Caco-2 (cell line): Measurements from ENCODE around the gene POLR1E. TPM values are rescaled to one million over a fixed set of nuclear protein-coding genes. Genes with fewer than 3 reads are reported as not detected.
"Not testable (repeated sequence)": the region's sequence is repeated elsewhere in the genome, so short reads cannot be mapped to it uniquely, and the experiment has no call there.

Experiments used
- BruUV-seq: library from RNA; stranded (reverse); fragments of 400-500 nt; replicated peaks from 2 replicates; lab custom pipeline; 2021; lab: Mats Ljungman, UMichigan
- CTCF ChIA-PET: fragments of 300-600 bp; sonication (Branson Sonifier 250); formaldehyde crosslinking; loops from one replicate; lab custom pipeline; 2022; ENCODE audit warnings: antibody characterized with exemption; lab: Charles Lee
- POLR2A ChIA-PET: fragments of 300-600 bp; sonication (Branson Sonifier 250); formaldehyde crosslinking; loops from one replicate; lab custom pipeline; 2022; ENCODE audit warnings: antibody characterized with exemption; lab: Charles Lee
- DNase-seq, 2 experiments: peaks; one replicate each; pipeline versions ENCODE4 v3.0.0 to v3.0.0-alpha.2; 2020 to 2022
- H3K27me3 ChIP-seq: replicated peaks from 2 replicates; pipeline ENCODE4 v1.6.0; 2011; ENCODE audit warnings: low read length; ENCODE audit not compliant: control insufficient read depth, insufficient read depth
- H3K36me3 ChIP-seq: 2 replicates; pipeline ENCODE4 v1.5.1; 2011; ENCODE audit warnings: low read length; ENCODE audit not compliant: control insufficient read depth, insufficient read depth
- H3K4me1 ChIP-seq: fragments of 250-450 bp; sonication (Bioruptor Pico); 2 replicates; pipeline ENCODE4 v1.5.1; 2020; ENCODE audit warnings: mild to moderate bottlenecking
- H3K4me3 ChIP-seq: 2 replicates; pipeline ENCODE4 v1.5.1; 2011; ENCODE audit warnings: low read depth, mild to moderate bottlenecking, control low read depth, low read length
- H3K9me3 ChIP-seq: fragments of 250-450 bp; sonication (Bioruptor Pico); 2 replicates; pipeline ENCODE4 v1.5.1; 2020; ENCODE audit warnings: mild to moderate bottlenecking, moderate library complexity
- H3K27ac Mint-ChIP-seq: one replicate; pipeline ENCODE4 v1.8.0; 2022; ENCODE audit warnings: mixed read lengths; ENCODE audit not compliant: unreplicated experiment
- H3K27me3 Mint-ChIP-seq: one replicate; pipeline ENCODE4 v1.8.0; 2022; ENCODE audit warnings: mixed read lengths; ENCODE audit not compliant: insufficient read depth, unreplicated experiment
- H3K36me3 Mint-ChIP-seq: one replicate; pipeline ENCODE4 v1.8.0; 2022; ENCODE audit warnings: mild to moderate bottlenecking, mixed read lengths; ENCODE audit not compliant: insufficient read depth, unreplicated experiment
- H3K4me1 Mint-ChIP-seq: one replicate; pipeline ENCODE4 v1.8.0; 2022; ENCODE audit warnings: low read depth, mixed read lengths; ENCODE audit not compliant: unreplicated experiment
- H3K4me3 Mint-ChIP-seq: one replicate; pipeline ENCODE4 v1.8.0; 2022; ENCODE audit warnings: mild to moderate bottlenecking, moderate library complexity, mixed read lengths; ENCODE audit not compliant: unreplicated experiment
- H3K9me3 Mint-ChIP-seq: one replicate; pipeline ENCODE4 v1.8.0; 2022; ENCODE audit warnings: mixed read lengths; ENCODE audit not compliant: unreplicated experiment
- CTCF ChIP-seq, 2 experiments: fragments of 200-600 bp in 1 of 2; IDR thresholded peaks; 1 replicate in 1 of 2; 2 replicates in 1 of 2; pipeline versions ENCODE4 v1.5.1 to v1.8.0; 2011 to 2022; ENCODE audit warnings: antibody characterized with exemption in 1 of 2, control low read depth in 1 of 2, inconsistent platforms in 1 of 2, low read depth in 1 of 2, low read length in 1 of 2, mild to moderate bottlenecking in 1 of 2, moderate library complexity in 1 of 2; ENCODE audit not compliant: insufficient read depth in 1 of 2, severe bottlenecking in 1 of 2, unreplicated experiment in 1 of 2
- intact Hi-C: fragments of 100-400 bp; cut with micrococcal nuclease; formaldehyde crosslinking; loops from one replicate; pipeline ENCODE4 v1.10.0; 2022; ENCODE audit not compliant: unreplicated experiment
- total RNA-seq: library from RNA; stranded (reverse); gene quantifications from 2 replicates; pipeline ENCODE4 v1.2.3, GENCODE V29; 2022

Gene POLR1E
- total RNA-seq, 1 experiment from 2014 or later = 33.4 TPM

GRCh38 chr9:37471942-37472684 lies 13.6 kb upstream of the POLR1E start:
- POLR2A ChIA-PET = interaction anchor here (1.4 kb wide), 1 partner anchor 13 kb away, joined by 4 read pairs; the partner anchor contains the start of gene POLR1E
- intact Hi-C loops = loop anchor here (2.0 kb wide), 1 partner anchor 57 kb away; no protein-coding TSS in a partner anchor

GRCh38 chr9:37473982-37474381 lies 11.8 kb upstream of the POLR1E start:
- Mint-ChIP-seq H3K36me3 (peaks cover 11% of the 10 kb centered on the region), H3K4me1 (peaks cover 17% of the 10 kb centered on the region)
- Histone ChIP-seq H3K9me3 (peaks cover 18% of the 10 kb centered on the region), H3K4me1 (peaks cover 17% of the 10 kb centered on the region)
- H3K4me3 Mint-ChIP-seq, DNase-seq, H3K9me3 Mint-ChIP-seq, H3K36me3 ChIP-seq, CTCF ChIA-PET, H3K27me3 Mint-ChIP-seq, H3K27me3 ChIP-seq, H3K4me3 ChIP-seq, BruUV-seq, H3K27ac Mint-ChIP-seq, POLR2A ChIA-PET: not testable (repeated sequence)
- intact Hi-C loops = loop anchor here (2.0 kb wide), 1 partner anchor 59 kb away; no protein-coding TSS in a partner anchor

More at GRCh38 chr9:37471942-37472684, 13.6 kb upstream of the POLR1E start:
- Mint-ChIP-seq H3K36me3 (peaks cover 11% of the 10 kb centered on the region), H3K4me1 (peaks cover 17% of the 10 kb centered on the region), H3K9me3 (no peaks in the 10 kb centered on the region), H3K4me3 (peak overlapping the region; percentile 77), H3K27ac (peak overlapping the region; percentile 93), H3K27me3 (no peaks in the 10 kb centered on the region)
- TF ChIP-seq CTCF (IDR thresholded peaks at IDR 0.05; ENCODE audit: insufficient read depth in 1 of 2, low read depth in 1 of 2, low read length in 1 of 2, severe bottlenecking in 1 of 2, unreplicated experiment in 1 of 2) = no peak
- CTCF ChIA-PET = no interaction called here
- BruUV-seq = TSS peak; percentile 88
- DNase-seq = peak; percentile 71 to 80
- Histone ChIP-seq H3K4me3 (peak overlapping the region; percentile 29), H3K4me1 (peaks cover 11% of the 10 kb centered on the region), H3K36me3 (no peaks in the 10 kb centered on the region), H3K27me3 (no peaks in the 10 kb centered on the region), H3K9me3 (peaks cover 18% of the 10 kb centered on the region)

GRCh38 chr9:37474438-37474837 lies 11.3 kb upstream of the POLR1E start:
- Mint-ChIP-seq H3K27me3 (no peaks in the 10 kb centered on the region), H3K9me3 (no peaks in the 10 kb centered on the region), H3K27ac (no peak overlapping the region), H3K36me3 (peaks cover 11% of the 10 kb centered on the region), H3K4me3 (no peak overlapping the region), H3K4me1 (peaks cover 17% of the 10 kb centered on the region)
- ChIA-PET POLR2A (no interaction called here), CTCF (no interaction called here)
- H3K27me3 ChIP-seq = no peaks in the 10 kb centered on the region
- BruUV-seq = no TSS peak
- peaks cover 18% of the 10 kb centered on the region for H3K9me3 ChIP-seq
- no peaks in the 10 kb centered on the region for H3K36me3 ChIP-seq
- no peak for DNase-seq
- H3K4me1 ChIP-seq = peaks cover 17% of the 10 kb centered on the region
- intact Hi-C loops = no loop called here
- no peak for TF ChIP-seq CTCF (IDR thresholded peaks at IDR 0.05; ENCODE audit: insufficient read depth in 1 of 2, low read depth in 1 of 2, low read length in 1 of 2, severe bottlenecking in 1 of 2, unreplicated experiment in 1 of 2)
- no peak overlapping the region for H3K4me3 ChIP-seq
